Activated T-helper 9 cell treated with anti-CD3 and anti-CD28 coated beads, Interleukin-2, amount 50 U/mL, for 16 hours (primary cell): ENCODE data around the gene DYNC2LI1.

ENCODE experiments used
- DNase-seq: peaks from one replicate; pipeline ENCODE4 v3.0.0-alpha.2; 2020; ENCODE audit warnings: low read depth

Gene DYNC2LI1

GRCh38 chr2:43846140-43846793 is 72.4 kb downstream of the DYNC2LI1 start:
- DNase-seq, result no peak

GRCh38 chr2:43848214-43848613 is 74.4 kb downstream of the DYNC2LI1 start:
- DNase-seq, result no peak

- no peak for DNase-seq
These were observed 77.5 kb downstream of the DYNC2LI1 start for GRCh38 chr2:43851011-43851980.

GRCh38 chr2:43852196-43852730 is 78.4 kb downstream of the DYNC2LI1 start:
- no peak for DNase-seq

- DNase-seq, result no peak
These were observed 79.6 kb downstream of the DYNC2LI1 start for GRCh38 chr2:43853141-43854081.

GRCh38 chr2:43854671-43855070 is 80.8 kb downstream of the DYNC2LI1 start:
- DNase-seq, result no peak

- no peak for DNase-seq
These were observed 81.5 kb downstream of the DYNC2LI1 start for GRCh38 chr2:43855292-43855691.
